CD4-positive, alpha-beta T cell (primary cell): ENCODE data around the gene CELF4. TPM values are rescaled to one million over a fixed set of nuclear protein-coding genes. Genes with fewer than 3 reads are reported as not detected.

Experiments
- ATAC-seq: fragments of 200-7000 bp; cut with Tn5 transposase; one replicate; pipeline ENCODE4 v1.10.0; 2022; ENCODE audit warnings: mild to moderate bottlenecking; ENCODE audit not compliant: poor library complexity
- CTCF ChIA-PET: fragments of 350-600 bp; sonication (Branson Sonifier 250); formaldehyde crosslinking; loops from one replicate; lab custom pipeline; 2021; ENCODE audit warnings: antibody characterized with exemption, inconsistent platforms; lab: Charles Lee
- POLR2A ChIA-PET: fragments of 350-600 bp; sonication (Branson Sonifier 250); formaldehyde crosslinking; loops from one replicate; lab custom pipeline; 2021; ENCODE audit warnings: antibody characterized with exemption, inconsistent platforms; lab: Charles Lee
- DNase-seq, 14 experiments: peaks; one replicate each; pipeline ENCODE4 v3.0.0-alpha.2; 2013 to 2020; ENCODE audit warnings: mixed read lengths in 2 of 14
- H3K27ac ChIP-seq, 2 donors: one replicate each; pipeline versions ENCODE4 v1.5.1 to v1.7.0; 2013; ENCODE audit warnings: low read length in 2 of 2, low read depth in 1 of 2, mild to moderate bottlenecking in 1 of 2
- H3K27me3 ChIP-seq, 2 experiments: 1 replicate in 1 of 2; 2 replicates in 1 of 2; pipeline versions ENCODE4 v1.6.1 to v1.7.0; 2013; ENCODE audit warnings: low read length in 2 of 2, control low read depth in 1 of 2, mild to moderate bottlenecking in 1 of 2, moderate library complexity in 1 of 2; ENCODE audit not compliant: insufficient read depth in 2 of 2, control insufficient read depth in 1 of 2
- H3K36me3 ChIP-seq: one replicate; pipeline ENCODE4 v1.6.1; 2013; ENCODE audit warnings: low read length, control low read depth; ENCODE audit not compliant: insufficient read depth
- H3K4me1 ChIP-seq: one replicate; pipeline ENCODE4 v1.6.1; 2013; ENCODE audit warnings: low read length, control low read depth; ENCODE audit not compliant: insufficient read depth
- H3K4me3 ChIP-seq: one replicate; pipeline ENCODE4 v1.5.1; 2013; ENCODE audit warnings: mild to moderate bottlenecking, low read length, moderate library complexity
- H3K9me3 ChIP-seq, 2 experiments: 1 replicate in 1 of 2; 2 replicates in 1 of 2; pipeline versions ENCODE4 v1.6.1 to v1.7.0; 2013; ENCODE audit warnings: low read length in 2 of 2, mild to moderate bottlenecking in 2 of 2, control low read depth in 1 of 2, moderate library complexity in 1 of 2; ENCODE audit not compliant: control insufficient read depth in 1 of 2, insufficient read depth in 1 of 2
- H3K27ac Mint-ChIP-seq: one replicate; pipeline ENCODE4 v1.8.0; 2020; ENCODE audit warnings: mixed read lengths
- H3K27me3 Mint-ChIP-seq: one replicate; pipeline ENCODE4 v1.8.0; 2021; ENCODE audit warnings: mixed read lengths
- H3K36me3 Mint-ChIP-seq: one replicate; pipeline ENCODE4 v1.8.0; 2021; ENCODE audit warnings: low read depth, mixed read lengths
- H3K4me1 Mint-ChIP-seq: one replicate; pipeline ENCODE4 v1.8.0; 2021; ENCODE audit warnings: low read depth, mixed read lengths
- H3K4me3 Mint-ChIP-seq: one replicate; pipeline ENCODE4 v1.8.0; 2020; ENCODE audit warnings: mild to moderate bottlenecking, mixed read lengths
- H3K9me3 Mint-ChIP-seq: one replicate; pipeline ENCODE4 v1.8.0; 2020; ENCODE audit warnings: mixed read lengths
- CTCF ChIP-seq: fragments of 200-600 bp; IDR thresholded peaks from one replicate; pipeline ENCODE4 v1.8.0; 2022; ENCODE audit warnings: antibody characterized with exemption, mild to moderate bottlenecking
- intact Hi-C, 2 experiments: fragments of 100-400 bp; cut with DNase I in 1 of 2; cut with micrococcal nuclease in 1 of 2; formaldehyde crosslinking; loops; one replicate each; pipeline versions ENCODE4 v1.15.1 to v1.9.0; 2023 to 2025; cut with DNase I, micrococcal nuclease
- total RNA-seq, 174 experiments: library from RNA in 2 of 174; stranded (reverse) in 2 of 174; gene quantifications; one replicate each; pipeline ENCODE4 v1.2.3 and lab custom pipeline; 2021 to 2026

Gene CELF4
- total RNA-seq, 2 experiments from 2014 or later = not detected

- ChIA-PET CTCF (no interaction called here), POLR2A (no interaction called here)
- peaks cover 6% of the 10 kb centered on the region for H3K4me1 ChIP-seq
- no peaks in the 10 kb centered on the region for H3K36me3 Mint-ChIP-seq
- peaks cover 0 to 13% of the 10 kb centered on the region in 2 experiments for H3K9me3 ChIP-seq
- no peak overlapping the region for H3K27ac Mint-ChIP-seq
- intact Hi-C loops = no loop called here
- TF ChIP-seq CTCF = no peak
- H3K27ac ChIP-seq = no peak overlapping the region
- no peaks in the 10 kb centered on the region for H3K4me1 Mint-ChIP-seq
- H3K27me3 Mint-ChIP-seq = peaks cover 31% of the 10 kb centered on the region
- no peak for DNase-seq
- no peak for ATAC-seq
- no peaks in the 10 kb centered on the region for H3K9me3 Mint-ChIP-seq
- H3K36me3 ChIP-seq = no peaks in the 10 kb centered on the region
- peaks cover 6 to 11% of the 10 kb centered on the region in 2 experiments for H3K27me3 ChIP-seq
- H3K4me3 Mint-ChIP-seq = no peak overlapping the region
- H3K4me3 ChIP-seq = no peak overlapping the region
Measured at GRCh38 chr18:37534627-37535026, 31.0 kb downstream of the CELF4 start.

GRCh38 chr18:37533647-37534584, 31.7 kb downstream of the CELF4 start:
- no peak overlapping the region for H3K27ac ChIP-seq
- no peak for TF ChIP-seq CTCF
- H3K36me3 ChIP-seq = no peaks in the 10 kb centered on the region
- Mint-ChIP-seq H3K4me1 (no peaks in the 10 kb centered on the region), H3K9me3 (no peaks in the 10 kb centered on the region), H3K36me3 (no peaks in the 10 kb centered on the region), H3K27ac (no peak overlapping the region), H3K4me3 (no peak overlapping the region), H3K27me3 (peaks cover 28% of the 10 kb centered on the region)
- POLR2A ChIA-PET = no interaction called here
- intact Hi-C loops = no loop called here
- CTCF ChIA-PET = no interaction called here
- DNase-seq = no peak
- no peak for ATAC-seq
- peaks cover 6 to 10% of the 10 kb centered on the region in 2 experiments for H3K27me3 ChIP-seq
- H3K4me3 ChIP-seq = no peak overlapping the region
- H3K4me1 ChIP-seq = peaks cover 6% of the 10 kb centered on the region
- H3K9me3 ChIP-seq = peaks cover 0 to 13% of the 10 kb centered on the region in 2 experiments

DNA sequence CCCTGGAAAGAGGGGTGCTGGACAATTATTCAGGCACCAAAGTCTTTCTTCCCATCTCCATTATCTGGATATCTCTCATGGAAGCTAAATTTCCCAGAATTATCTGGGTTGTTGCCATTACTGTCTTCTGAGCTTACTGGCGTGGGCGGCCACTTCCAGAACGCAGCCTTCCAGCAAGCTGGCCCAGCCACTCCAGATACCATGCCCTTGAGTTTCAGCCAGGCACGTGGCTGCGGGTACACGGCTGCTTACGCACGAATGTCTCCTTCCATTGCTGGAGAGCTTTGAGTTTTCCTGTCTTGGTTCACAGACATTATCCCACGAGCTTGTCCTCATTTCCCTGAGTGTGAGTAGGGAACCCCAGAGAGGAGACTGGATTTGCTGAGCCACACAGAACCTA, 32.7 kb downstream of the CELF4 start:
- ChIA-PET CTCF (no interaction called here), POLR2A (no interaction called here)
- Mint-ChIP-seq H3K27ac (no peak overlapping the region), H3K4me3 (no peak overlapping the region), H3K27me3 (peaks cover 26% of the 10 kb centered on the region), H3K4me1 (no peaks in the 10 kb centered on the region), H3K36me3 (no peaks in the 10 kb centered on the region), H3K9me3 (no peaks in the 10 kb centered on the region)
- Histone ChIP-seq H3K9me3 (peaks cover 0 to 9% of the 10 kb centered on the region in 2 experiments), H3K27me3 (peaks cover under 1% of the 10 kb centered on the region in 2 experiments), H3K4me3 (no peak overlapping the region), H3K4me1 (peaks cover 2% of the 10 kb centered on the region), H3K36me3 (no peaks in the 10 kb centered on the region), H3K27ac (no peak overlapping the region)
- no peak for ATAC-seq
- DNase-seq = no peak
- intact Hi-C loops = no loop called here
- no peak for TF ChIP-seq CTCF
